ENCODE measurements around the gene ODR4. TPM values are rescaled to one million over a fixed set of nuclear protein-coding genes. Genes with fewer than 3 reads are reported as not detected.

The ODR4 gene
- total and polyA plus RNA-seq, 2 experiments from 2014 or later: 22.8 to 29.2 TPM

- WGBS (ENCODE audit: low lambda C conversion rate, missing lambda C conversion rate): 100% methylated on average over 2 of the region's 2 CpGs
- no peaks in the 10 kb centered on the region for H3K4me1 ChIP-seq (ENCODE audit: insufficient read depth)
- no peak overlapping the region for H3K4me2 ChIP-seq
- no peaks in the 10 kb centered on the region for H4K20me1 ChIP-seq (ENCODE audit: insufficient read depth, poor library complexity, severe bottlenecking)
- no peaks in the 10 kb centered on the region for H3K9me3 ChIP-seq (ENCODE audit: low read depth)
- no peak for DNase-seq (ENCODE audit: low spot score)
- H2AFZ ChIP-seq: no peak overlapping the region
- no peaks in the 10 kb centered on the region for H3K9me2 ChIP-seq (replicated peaks; ENCODE audit: insufficient read depth)
- no peak for TF ChIP-seq EZH2 (IDR thresholded peaks at IDR 0.05; ENCODE audit: borderline replicate concordance)
- TF ChIP-seq, protein P1, sequence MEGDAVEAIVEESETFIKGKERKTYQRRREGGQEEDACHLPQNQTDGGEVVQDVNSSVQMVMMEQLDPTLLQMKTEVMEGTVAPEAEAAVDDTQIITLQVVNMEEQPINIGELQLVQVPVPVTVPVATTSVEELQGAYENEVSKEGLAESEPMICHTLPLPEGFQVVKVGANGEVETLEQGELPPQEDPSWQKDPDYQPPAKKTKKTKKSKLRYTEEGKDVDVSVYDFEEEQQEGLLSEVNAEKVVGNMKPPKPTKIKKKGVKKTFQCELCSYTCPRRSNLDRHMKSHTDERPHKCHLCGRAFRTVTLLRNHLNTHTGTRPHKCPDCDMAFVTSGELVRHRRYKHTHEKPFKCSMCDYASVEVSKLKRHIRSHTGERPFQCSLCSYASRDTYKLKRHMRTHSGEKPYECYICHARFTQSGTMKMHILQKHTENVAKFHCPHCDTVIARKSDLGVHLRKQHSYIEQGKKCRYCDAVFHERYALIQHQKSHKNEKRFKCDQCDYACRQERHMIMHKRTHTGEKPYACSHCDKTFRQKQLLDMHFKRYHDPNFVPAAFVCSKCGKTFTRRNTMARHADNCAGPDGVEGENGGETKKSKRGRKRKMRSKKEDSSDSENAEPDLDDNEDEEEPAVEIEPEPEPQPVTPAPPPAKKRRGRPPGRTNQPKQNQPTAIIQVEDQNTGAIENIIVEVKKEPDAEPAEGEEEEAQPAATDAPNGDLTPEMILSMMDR (IDR thresholded peaks at IDR 0.05; ENCODE audit: poor library complexity): no peak
- TF ChIP-seq EZH2phosphoT487 (IDR thresholded peaks at IDR 0.05; ENCODE audit: low read depth, severe bottlenecking, unreplicated experiment): no peak
- no peak overlapping the region for H3K4me3 ChIP-seq
- H3K27ac ChIP-seq: no peak overlapping the region
- no peaks in the 10 kb centered on the region for H3K27me3 ChIP-seq
- no peaks in the 10 kb centered on the region for H3K79me2 ChIP-seq
- H3K36me3 ChIP-seq (replicated peaks; ENCODE audit: insufficient read depth, low read depth): no peaks in the 10 kb centered on the region
Measured at GRCh38 chr1:186443638-186444037, 68.0 kb downstream of the ODR4 start.

DNA sequence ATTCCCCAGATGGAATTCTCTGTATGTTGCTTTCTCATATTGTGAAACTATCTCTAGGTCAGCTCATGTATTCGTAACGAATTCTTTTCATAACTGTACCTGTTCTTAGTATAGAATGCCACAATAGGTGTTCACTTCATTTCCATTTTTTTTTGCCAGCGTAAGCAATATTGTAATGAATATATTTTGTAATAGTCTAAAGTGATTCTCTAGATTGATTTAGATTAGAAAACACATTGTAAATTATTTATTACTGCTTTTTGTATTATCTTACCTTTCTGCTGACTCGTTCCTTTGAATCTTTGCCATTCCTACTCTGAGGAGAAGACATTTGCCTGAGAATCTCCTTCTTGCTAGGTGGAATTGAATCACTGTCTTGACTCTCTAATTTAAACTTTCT lies 70.5 kb downstream of the ODR4 start:
- Histone ChIP-seq H3K27ac (peak overlapping the region; percentile 2), H3K36me3 (replicated peaks; ENCODE audit: insufficient read depth, low read depth) (no peaks in the 10 kb centered on the region), H3K9me3 (ENCODE audit: low read depth) (no peaks in the 10 kb centered on the region), H3K4me1 (ENCODE audit: insufficient read depth) (no peaks in the 10 kb centered on the region), H3K4me3 (no peak overlapping the region), H3K9me2 (replicated peaks; ENCODE audit: insufficient read depth) (no peaks in the 10 kb centered on the region), H3K27me3 (no peaks in the 10 kb centered on the region), H2AFZ (no peak overlapping the region), H3K4me2 (no peak overlapping the region), H3K79me2 (no peaks in the 10 kb centered on the region), H4K20me1 (ENCODE audit: insufficient read depth, poor library complexity, severe bottlenecking) (no peaks in the 10 kb centered on the region)
- TF ChIP-seq, protein P1 (IDR thresholded peaks at IDR 0.05; ENCODE audit: poor library complexity): no peak
- TF ChIP-seq EZH2 (IDR thresholded peaks at IDR 0.05; ENCODE audit: borderline replicate concordance): no peak
- no peak for TF ChIP-seq EZH2phosphoT487 (IDR thresholded peaks at IDR 0.05; ENCODE audit: low read depth, severe bottlenecking, unreplicated experiment)
- no peak for DNase-seq (ENCODE audit: low spot score)
- WGBS (ENCODE audit: low lambda C conversion rate, missing lambda C conversion rate): 94% methylated on average over 4 of the region's 4 CpGs

- no peak overlapping the region for H3K27ac ChIP-seq
- H3K36me3 ChIP-seq (replicated peaks; ENCODE audit: insufficient read depth, low read depth): no peaks in the 10 kb centered on the region
- DNase-seq (ENCODE audit: low spot score): no peak
- no peaks in the 10 kb centered on the region for H3K79me2 ChIP-seq
- no peaks in the 10 kb centered on the region for H3K4me1 ChIP-seq (ENCODE audit: insufficient read depth)
- no peaks in the 10 kb centered on the region for H4K20me1 ChIP-seq (ENCODE audit: insufficient read depth, poor library complexity, severe bottlenecking)
- H3K4me3 ChIP-seq: no peak overlapping the region
- no peaks in the 10 kb centered on the region for H3K27me3 ChIP-seq
- H3K4me2 ChIP-seq: no peak overlapping the region
- WGBS (ENCODE audit: low lambda C conversion rate, missing lambda C conversion rate): 61% methylated on average over 3 of the region's 3 CpGs
- H3K9me2 ChIP-seq (replicated peaks; ENCODE audit: insufficient read depth): no peaks in the 10 kb centered on the region
- no peaks in the 10 kb centered on the region for H3K9me3 ChIP-seq (ENCODE audit: low read depth)
- H2AFZ ChIP-seq: no peak overlapping the region
- TF ChIP-seq, protein P1 (IDR thresholded peaks at IDR 0.05; ENCODE audit: poor library complexity): no peak
- no peak for TF ChIP-seq EZH2 (IDR thresholded peaks at IDR 0.05; ENCODE audit: borderline replicate concordance)
- TF ChIP-seq EZH2phosphoT487 (IDR thresholded peaks at IDR 0.05; ENCODE audit: low read depth, severe bottlenecking, unreplicated experiment): no peak
Measured at GRCh38 chr1:186454981-186455380, 79.3 kb downstream of the ODR4 start.
